Neuronal stem cell (in vitro differentiated cells): ENCODE results near the gene WDR5.

ENCODE experiments used
- DNase-seq: peaks from one replicate; pipeline ENCODE4 v3.0.0-alpha.2; 2013; ENCODE audit warnings: low spot score
- H2AFZ ChIP-seq: one replicate; pipeline ENCODE4 v1.6.1; 2013; ENCODE audit warnings: mild to moderate bottlenecking, low read length, inconsistent platforms
- H2AK5ac ChIP-seq: 2 replicates; pipeline ENCODE4 v1.6.1; 2013; ENCODE audit warnings: low read depth, mild to moderate bottlenecking, inconsistent platforms, low read length, moderate library complexity, mixed read lengths
- H2BK120ac ChIP-seq: 2 replicates; pipeline ENCODE4 v1.6.1; 2013; ENCODE audit warnings: low read depth, mild to moderate bottlenecking, inconsistent platforms, low read length, moderate library complexity, mixed read lengths
- H2BK12ac ChIP-seq: one replicate; pipeline ENCODE4 v1.6.1; 2013; ENCODE audit warnings: low read length, inconsistent platforms
- H2BK15ac ChIP-seq: 2 replicates; pipeline ENCODE4 v1.6.1; 2013; ENCODE audit warnings: mild to moderate bottlenecking, low read length, inconsistent platforms, mixed read lengths
- H2BK5ac ChIP-seq: one replicate; pipeline ENCODE4 v1.6.1; 2013; ENCODE audit warnings: inconsistent platforms, mild to moderate bottlenecking, low read length, moderate library complexity
- H3K14ac ChIP-seq: one replicate; pipeline ENCODE4 v1.6.1; 2013; ENCODE audit warnings: low read length, inconsistent platforms
- H3K18ac ChIP-seq: 2 replicates; pipeline ENCODE4 v1.6.1; 2013; ENCODE audit warnings: low read length, inconsistent platforms
- H3K23ac ChIP-seq: 2 replicates; pipeline ENCODE4 v1.6.1; 2013; ENCODE audit warnings: low read depth, mild to moderate bottlenecking, mixed read lengths, low read length, inconsistent platforms; ENCODE audit not compliant: poor library complexity
- H3K27ac ChIP-seq: replicated peaks from 3 replicates; pipeline ENCODE4 v1.5.1; 2013; ENCODE audit warnings: low read length, inconsistent platforms
- H3K27me3 ChIP-seq, 3 experiments: 2 replicates each; pipeline ENCODE4 v1.6.1; 2013; ENCODE audit warnings: low read length in 3 of 3, mild to moderate bottlenecking in 2 of 3, inconsistent platforms in 1 of 3, low read depth in 1 of 3, mixed read lengths in 1 of 3, moderate library complexity in 1 of 3; ENCODE audit not compliant: control insufficient read depth in 3 of 3, insufficient read depth in 3 of 3
- H3K36me3 ChIP-seq, 2 donors: replicated peaks in 1 of 2; 2 replicates each; pipeline ENCODE4 v1.6.1; 2013; ENCODE audit warnings: low read length in 2 of 2; ENCODE audit not compliant: control insufficient read depth in 2 of 2, insufficient read depth in 2 of 2
- H3K4ac ChIP-seq: 2 replicates; pipeline ENCODE4 v1.6.1; 2013; ENCODE audit warnings: inconsistent platforms, mild to moderate bottlenecking, low read length, moderate library complexity
- H3K4me1 ChIP-seq, 2 donors: 1 replicate in 1 of 2; 2 replicates in 1 of 2; pipeline ENCODE4 v1.6.1; 2013; ENCODE audit warnings: low read length in 2 of 2, low read depth in 1 of 2; ENCODE audit not compliant: control insufficient read depth in 2 of 2, insufficient read depth in 1 of 2
- H3K4me2 ChIP-seq: one replicate; pipeline ENCODE4 v1.6.1; 2013; ENCODE audit warnings: mild to moderate bottlenecking, low read length, inconsistent platforms; ENCODE audit not compliant: insufficient read depth, poor library complexity, severe bottlenecking
- H3K4me3 ChIP-seq, 2 donors: 2 replicates each; pipeline ENCODE4 v1.5.1; 2013; ENCODE audit warnings: low read length in 2 of 2, mild to moderate bottlenecking in 2 of 2, inconsistent platforms in 1 of 2, moderate library complexity in 1 of 2
- H3K79me1 ChIP-seq: one replicate; pipeline ENCODE4 v1.6.1; 2013; ENCODE audit warnings: low read depth, mild to moderate bottlenecking, inconsistent platforms, low read length, moderate library complexity
- H3K9ac ChIP-seq: one replicate; pipeline ENCODE4 v1.6.1; 2013; ENCODE audit warnings: mild to moderate bottlenecking, low read depth, low read length, inconsistent platforms; ENCODE audit not compliant: poor library complexity
- H3K9me3 ChIP-seq, 2 donors: replicated peaks in 1 of 2; 2 replicates each; pipeline versions ENCODE3 to v1.6.1; 2013; ENCODE audit warnings: low read length in 2 of 2, mild to moderate bottlenecking in 2 of 2, inconsistent platforms in 1 of 2, low read depth in 1 of 2, mixed read lengths in 1 of 2, moderate library complexity in 1 of 2; ENCODE audit not compliant: control insufficient read depth in 2 of 2, insufficient read depth in 1 of 2
- H4K8ac ChIP-seq: one replicate; pipeline ENCODE4 v1.6.1; 2013; ENCODE audit warnings: low read depth, mild to moderate bottlenecking, inconsistent platforms, low read length, moderate library complexity
- H4K91ac ChIP-seq: one replicate; pipeline ENCODE4 v1.6.1; 2013; ENCODE audit warnings: low read length, low read depth, mild to moderate bottlenecking, inconsistent platforms; ENCODE audit not compliant: poor library complexity
- WGBS, 2 donors: extraction: QIAGEN DNeasy Blood & Tissue Kit; methylation state at CpG; one replicate each; pipeline ENCODE4 v1.1.7; 2013; ENCODE audit warnings: missing lambda C conversion rate in 2 of 2, mixed read lengths in 1 of 2; ENCODE audit not compliant: insufficient read length in 2 of 2, insufficient replicate concordance in 1 of 2; ENCODE audit errors: extremely low coverage in 2 of 2; 5-methylcytosine and 5-hydroxymethylcytosine counted together

WDR5 gene

DNA sequence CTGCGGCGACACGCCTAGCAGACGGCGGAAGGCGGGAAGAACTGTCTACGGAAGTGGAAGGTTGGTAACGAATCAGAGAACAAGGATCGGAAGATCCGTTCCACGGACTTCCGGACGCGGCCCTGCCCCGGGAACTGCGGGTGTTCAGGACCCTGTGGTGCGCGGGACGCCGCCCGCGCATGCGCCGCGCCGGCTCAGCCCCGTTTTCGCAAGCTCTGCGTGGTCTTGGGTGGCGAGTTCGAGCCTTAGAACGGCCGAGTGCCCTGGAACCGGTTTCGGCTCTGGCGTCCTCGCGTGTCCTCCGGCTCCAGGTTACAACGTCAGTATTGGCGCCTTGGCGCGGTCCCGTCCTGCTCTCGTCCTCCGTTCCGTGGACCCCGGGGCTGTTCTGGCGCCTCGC is 29.0 kb downstream of the WDR5 start:
- H2BK120ac ChIP-seq, result no peak overlapping the region
- H2BK5ac ChIP-seq, result no peak overlapping the region
- H3K4me1 ChIP-seq, result peaks cover 7 to 8% of the 10 kb centered on the region in 2 donors
- peaks cover 6 to 12% of the 10 kb centered on the region in 2 donors for H3K36me3 ChIP-seq
- H2BK12ac ChIP-seq, result no peak overlapping the region
- DNase-seq, result no peak
- no peak overlapping the region for H2AFZ ChIP-seq
- H3K4me3 ChIP-seq, result no peak overlapping the region
- H3K27me3 ChIP-seq, result peaks cover 0 to 6% (median 0%) of the 10 kb centered on the region in 3 experiments
- no peak overlapping the region for H3K23ac ChIP-seq
- H4K8ac ChIP-seq, result no peak overlapping the region
- H2AK5ac ChIP-seq, result no peak overlapping the region
- no peak overlapping the region for H2BK15ac ChIP-seq
- H3K4me2 ChIP-seq, result no peak overlapping the region
- no peak overlapping the region for H3K4ac ChIP-seq
- peaks cover 0 to 10% of the 10 kb centered on the region in 2 donors for H3K9me3 ChIP-seq
- WGBS, 2 donors, result no CpG with 5 or more reads among the region's 50 CpGs
- H3K14ac ChIP-seq, result no peak overlapping the region
- H3K27ac ChIP-seq, result no peak overlapping the region
- H3K18ac ChIP-seq, result no peak overlapping the region
- no peak overlapping the region for H3K9ac ChIP-seq
- H3K79me1 ChIP-seq, result peaks cover 6% of the 10 kb centered on the region
- H4K91ac ChIP-seq, result no peak overlapping the region

DNA sequence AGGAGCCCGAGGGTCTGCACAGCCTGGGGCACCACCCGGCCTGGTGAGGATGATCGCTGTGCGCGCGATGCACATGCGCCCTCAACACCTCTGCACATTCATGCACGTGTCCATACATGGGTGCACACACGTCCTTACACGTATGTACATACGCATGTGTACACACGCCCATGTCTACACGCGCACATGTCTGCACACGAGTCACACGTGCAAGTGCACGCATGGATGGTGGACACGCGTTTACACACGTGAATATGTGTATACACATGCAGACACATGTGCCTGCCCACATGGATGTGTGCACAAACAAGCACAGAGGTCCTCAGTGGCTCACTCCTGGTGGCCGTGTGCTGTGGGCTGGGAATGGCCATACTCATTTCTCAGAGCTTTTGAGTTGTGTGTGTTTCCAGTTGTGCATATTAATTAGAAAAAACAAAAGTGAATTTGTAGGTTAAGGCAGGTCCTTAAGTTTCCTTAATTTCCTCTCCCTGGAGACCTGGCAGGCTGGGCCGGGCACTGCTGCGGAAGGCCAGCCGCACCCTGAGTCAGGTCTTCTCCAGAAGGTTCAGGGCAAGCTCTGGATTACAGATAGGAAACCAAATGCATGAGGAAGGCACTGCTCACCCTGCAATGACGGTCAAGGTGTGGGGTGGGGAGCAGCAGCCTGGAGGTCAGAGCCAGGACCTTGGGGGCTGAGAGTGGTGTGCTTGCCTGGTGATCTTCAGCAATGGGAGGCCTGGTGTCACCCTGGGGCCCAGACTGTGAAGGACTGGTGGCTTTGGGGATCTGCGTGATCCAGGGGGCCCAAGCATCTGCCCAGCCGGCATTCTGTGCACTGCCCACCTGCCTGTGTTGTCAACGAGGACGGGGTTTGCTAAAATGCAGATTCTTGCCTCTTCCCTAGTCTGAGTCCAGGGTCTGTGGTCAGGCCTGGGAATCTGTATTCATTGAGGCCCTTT is 29.8 kb downstream of the WDR5 start:
- Histone ChIP-seq H3K4me2 (no peak overlapping the region), H3K4me3 (no peak overlapping the region), H2AFZ (no peak overlapping the region), H4K91ac (no peak overlapping the region), H3K23ac (no peak overlapping the region), H3K18ac (peak overlapping the region; percentile 20), H3K36me3 (peaks cover 4 to 6% of the 10 kb centered on the region in 2 donors), H2BK120ac (no peak overlapping the region), H2BK15ac (no peak overlapping the region), H3K4me1 (peaks cover 7 to 8% of the 10 kb centered on the region in 2 donors), H3K79me1 (peaks cover 6% of the 10 kb centered on the region), H2BK5ac (no peak overlapping the region), H2AK5ac (no peak overlapping the region), H4K8ac (peak overlapping the region; percentile 96), H3K14ac (no peak overlapping the region), H3K9me3 (peaks cover 0 to 10% of the 10 kb centered on the region in 2 donors), H3K27me3 (peaks cover 0 to 6% (median 0%) of the 10 kb centered on the region in 3 experiments), H2BK12ac (peak overlapping the region; percentile 7), H3K9ac (no peak overlapping the region), H3K4ac (no peak overlapping the region), H3K27ac (no peak overlapping the region)
- WGBS, 2 donors, result no CpG with 5 or more reads among the region's 29 CpGs
- no peak for DNase-seq

DNA sequence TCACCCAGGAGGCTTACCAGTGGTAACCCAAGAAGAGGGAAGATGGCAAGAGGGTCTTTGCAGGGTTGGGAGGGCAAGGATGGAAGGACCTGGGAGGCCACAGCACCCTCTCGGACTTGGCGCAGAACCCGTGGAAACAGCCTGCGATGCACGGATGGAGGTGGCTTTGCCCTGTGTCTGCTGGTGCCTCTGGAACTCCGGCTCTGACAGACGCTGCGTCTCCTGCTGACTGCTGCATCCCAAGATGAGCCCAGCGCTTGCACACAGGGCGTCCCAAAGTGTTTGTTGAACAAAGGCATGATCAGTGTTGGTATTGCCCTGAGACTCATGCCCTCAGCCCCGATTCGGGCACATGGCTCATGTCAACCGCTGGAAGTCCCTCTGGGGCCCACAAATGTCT is 30.5 kb downstream of the WDR5 start:
- no peak overlapping the region for H2BK120ac ChIP-seq
- no peak overlapping the region for H3K4me2 ChIP-seq
- peaks cover 7 to 8% of the 10 kb centered on the region in 2 donors for H3K4me1 ChIP-seq
- H3K9ac ChIP-seq, result no peak overlapping the region
- peak overlapping the region; percentile 96 for H4K8ac ChIP-seq
- H3K23ac ChIP-seq, result peak overlapping the region; percentile 80
- H3K4ac ChIP-seq, result peak overlapping the region; percentile 84
- no peak overlapping the region for H2BK5ac ChIP-seq
- peaks cover 0 to 6% (median 0%) of the 10 kb centered on the region in 3 experiments for H3K27me3 ChIP-seq
- peaks cover 6% of the 10 kb centered on the region for H3K79me1 ChIP-seq
- H4K91ac ChIP-seq, result no peak overlapping the region
- no peak overlapping the region for H2BK15ac ChIP-seq
- peaks cover 0 to 10% of the 10 kb centered on the region in 2 donors for H3K9me3 ChIP-seq
- peaks cover 0 to 4% of the 10 kb centered on the region in 2 donors for H3K36me3 ChIP-seq
- H3K14ac ChIP-seq, result no peak overlapping the region
- no peak overlapping the region for H2AFZ ChIP-seq
- H3K4me3 ChIP-seq, result no peak overlapping the region
- no peak overlapping the region for H3K18ac ChIP-seq
- no peak overlapping the region for H2AK5ac ChIP-seq
- DNase-seq, result no peak
- no CpG with 5 or more reads among the region's 13 CpGs for WGBS, 2 donors
- peak overlapping the region; percentile 73 for H2BK12ac ChIP-seq
- no peak overlapping the region for H3K27ac ChIP-seq

DNA sequence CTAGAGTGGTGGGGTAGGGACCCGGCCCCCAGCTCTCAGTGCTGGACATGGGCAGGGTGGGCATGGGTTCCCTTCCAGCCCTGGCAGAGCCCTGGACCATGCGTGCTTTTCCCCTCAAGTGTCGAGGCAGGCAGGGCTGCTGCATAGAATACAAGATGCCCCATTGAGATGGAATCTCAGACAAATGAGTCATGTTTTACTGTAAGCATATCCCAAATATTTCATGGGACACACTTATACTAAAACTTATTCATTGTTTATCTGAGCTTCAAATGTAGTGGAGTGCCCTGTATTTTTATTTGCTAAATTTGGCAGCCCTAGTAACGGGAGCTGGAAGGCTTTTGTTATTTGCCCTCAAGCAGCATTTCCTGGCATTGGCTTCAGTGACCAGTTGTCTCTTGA is 31.6 kb downstream of the WDR5 start:
- peaks cover 6% of the 10 kb centered on the region for H3K79me1 ChIP-seq
- peaks cover 0 to 1% of the 10 kb centered on the region in 2 donors for H3K36me3 ChIP-seq
- H3K4ac ChIP-seq, result no peak overlapping the region
- H4K8ac ChIP-seq, result no peak overlapping the region
- no peak overlapping the region for H3K14ac ChIP-seq
- no peak overlapping the region for H4K91ac ChIP-seq
- no peak overlapping the region for H2BK15ac ChIP-seq
- no CpG with 5 or more reads among the region's 4 CpGs for WGBS, 2 donors
- no peak overlapping the region for H2BK120ac ChIP-seq
- H3K23ac ChIP-seq, result no peak overlapping the region
- H3K4me1 ChIP-seq, result peaks cover 7 to 8% of the 10 kb centered on the region in 2 donors
- H2BK5ac ChIP-seq, result no peak overlapping the region
- H3K27me3 ChIP-seq, result peaks cover 0 to 6% (median 0%) of the 10 kb centered on the region in 3 experiments
- no peak overlapping the region for H3K9ac ChIP-seq
- no peak overlapping the region for H2BK12ac ChIP-seq
- H3K4me2 ChIP-seq, result no peak overlapping the region
- no peak overlapping the region for H2AFZ ChIP-seq
- DNase-seq, result no peak
- H3K27ac ChIP-seq, result no peak overlapping the region
- H3K4me3 ChIP-seq, result no peak overlapping the region
- H3K9me3 ChIP-seq, result peaks cover 0 to 8% of the 10 kb centered on the region in 2 donors
- H3K18ac ChIP-seq, result peak overlapping the region; percentile 48
- no peak overlapping the region for H2AK5ac ChIP-seq
